NCI-H2196 treated with DMSO at 0.1 percent for 48 hours (cell line): ENCODE results near the gene ZNF776.
"Not testable (repeated sequence)": the region's sequence is repeated elsewhere in the genome, so short reads cannot be mapped to it uniquely, and the experiment has no call there.

Source experiments
- DNase-seq: peaks from one replicate; lab custom pipeline; 2025; ENCODE audit not compliant: unreplicated experiment; lab: John Stamatoyannopoulos, UW

ZNF776 gene

GRCh38 chr19:57776764-57777296 lies 30.2 kb downstream of the ZNF776 start:
- no peak for DNase-seq

- no peak for DNase-seq
Observed at GRCh38 chr19:57778336-57778735, 31.7 kb downstream of the ZNF776 start.

DNA sequence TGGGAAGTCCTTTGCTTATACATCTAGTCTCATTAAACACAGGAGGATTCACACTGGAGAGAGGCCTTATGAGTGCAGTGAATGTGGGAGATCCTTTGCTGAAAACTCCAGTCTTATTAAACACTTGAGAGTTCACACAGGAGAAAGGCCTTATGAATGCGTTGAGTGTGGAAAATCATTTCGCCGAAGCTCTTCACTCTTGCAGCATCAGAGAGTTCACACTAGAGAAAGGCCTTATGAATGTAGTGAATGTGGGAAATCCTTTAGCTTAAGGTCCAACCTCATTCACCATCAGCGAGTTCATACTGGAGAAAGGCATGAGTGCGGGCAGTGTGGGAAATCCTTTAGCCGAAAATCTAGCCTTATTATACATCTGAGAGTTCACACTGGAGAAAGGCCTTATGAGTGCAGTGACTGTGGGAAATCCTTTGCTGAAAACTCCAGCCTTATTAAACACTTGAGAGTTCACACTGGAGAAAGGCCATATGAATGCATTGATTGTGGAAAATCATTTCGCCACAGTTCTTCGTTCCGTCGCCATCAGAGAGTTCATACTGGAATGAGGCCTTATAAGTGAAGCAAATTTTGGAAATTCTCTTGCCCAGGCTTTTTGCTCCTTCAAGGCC lies 32.7 kb downstream of the ZNF776 start:
- no peak for DNase-seq

DNA sequence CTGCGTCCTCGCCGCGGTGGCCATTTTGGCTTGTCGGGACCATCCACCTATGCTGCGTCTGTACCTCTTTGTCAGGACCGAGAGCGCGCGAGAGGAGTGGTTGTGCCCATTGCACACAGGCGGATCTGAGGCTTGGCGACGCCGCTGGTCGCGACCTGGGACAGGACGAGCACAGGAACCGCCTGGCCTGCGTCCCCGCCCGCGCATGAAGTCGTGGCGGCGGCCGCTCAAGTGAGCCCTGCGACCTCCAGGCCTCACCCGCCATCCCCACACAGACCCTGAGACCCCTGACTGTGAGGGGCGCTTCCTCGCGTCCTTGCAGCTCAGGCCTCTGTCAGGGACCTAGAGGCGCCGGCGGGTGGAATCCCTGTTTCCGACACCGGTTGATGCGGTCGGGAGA lies 39.7 kb downstream of the ZNF776 start:
- no peak for DNase-seq

GRCh38 chr19:57786906-57787305 lies 40.3 kb downstream of the ZNF776 start:
- no peak for DNase-seq

DNA sequence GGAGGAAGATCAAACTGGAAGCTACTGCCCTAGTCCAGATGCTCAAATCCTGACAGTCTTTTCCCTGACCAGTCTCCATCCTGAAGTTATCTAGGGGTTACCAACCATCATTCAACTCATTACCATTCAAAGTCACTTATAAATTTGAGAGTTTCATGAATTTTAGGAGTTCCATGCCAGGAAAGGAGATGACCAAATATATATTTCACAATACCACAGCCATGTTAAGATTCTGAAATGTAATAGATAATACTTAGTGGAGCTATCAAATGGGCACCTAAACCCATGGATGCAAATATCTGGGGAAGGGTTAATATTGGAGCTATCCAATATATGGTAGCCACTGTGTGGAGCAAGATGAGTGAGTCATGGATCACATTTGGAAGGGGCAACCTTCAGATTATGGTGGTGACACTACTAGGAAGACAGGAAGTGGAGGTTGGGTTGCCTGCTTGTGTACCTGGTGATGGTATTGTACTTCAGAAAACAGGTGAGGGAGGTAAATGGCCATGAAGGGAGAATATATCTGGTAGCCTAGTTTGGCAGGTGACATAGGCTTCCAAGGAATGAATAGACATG lies 41.6 kb downstream of the ZNF776 start:
- no peak for DNase-seq

GRCh38 chr19:57789288-57789687 lies 42.7 kb downstream of the ZNF776 start:
- DNase-seq = no peak

GRCh38 chr19:57796580-57796979 lies 50.0 kb downstream of the ZNF776 start:
- not testable (repeated sequence) for DNase-seq

DNA sequence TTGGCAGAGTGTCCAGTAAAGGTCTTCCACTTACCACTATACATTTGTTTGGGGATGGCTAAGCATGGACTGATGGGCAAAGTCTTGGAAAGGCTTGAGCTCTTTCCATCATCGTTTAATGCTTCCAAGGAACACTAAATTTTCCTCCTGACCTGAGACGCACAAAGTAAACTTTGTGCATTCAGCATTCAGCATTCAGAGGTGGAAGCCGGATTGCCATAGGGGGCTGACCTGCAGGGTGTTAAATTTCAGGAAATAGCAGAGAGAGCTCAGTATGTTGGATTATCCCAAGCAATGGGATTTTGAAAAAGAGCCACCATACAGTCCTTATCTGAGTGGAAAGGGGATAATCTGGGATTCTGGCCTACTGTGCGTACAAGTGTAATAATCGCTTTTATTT lies 54.1 kb downstream of the ZNF776 start:
- no peak for DNase-seq

GRCh38 chr19:57802269-57802668 lies 55.7 kb downstream of the ZNF776 start:
- DNase-seq = no peak

DNA sequence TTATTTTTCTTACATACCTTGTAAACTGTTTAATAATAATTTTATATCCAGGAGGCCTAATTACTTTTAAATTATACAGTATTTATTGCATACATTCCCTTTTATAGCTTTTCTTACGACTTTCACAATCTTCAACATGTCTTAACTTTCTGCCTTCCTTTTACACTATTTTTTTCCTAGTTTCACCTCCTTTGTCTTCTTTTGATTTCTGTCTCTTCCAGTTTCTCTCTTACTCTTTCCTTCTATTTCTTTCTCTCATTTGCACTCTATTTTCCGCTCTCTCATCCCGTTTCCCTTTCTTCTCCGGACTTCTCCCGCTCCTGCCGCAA lies 56.6 kb downstream of the ZNF776 start:
- DNase-seq = no peak

DNA sequence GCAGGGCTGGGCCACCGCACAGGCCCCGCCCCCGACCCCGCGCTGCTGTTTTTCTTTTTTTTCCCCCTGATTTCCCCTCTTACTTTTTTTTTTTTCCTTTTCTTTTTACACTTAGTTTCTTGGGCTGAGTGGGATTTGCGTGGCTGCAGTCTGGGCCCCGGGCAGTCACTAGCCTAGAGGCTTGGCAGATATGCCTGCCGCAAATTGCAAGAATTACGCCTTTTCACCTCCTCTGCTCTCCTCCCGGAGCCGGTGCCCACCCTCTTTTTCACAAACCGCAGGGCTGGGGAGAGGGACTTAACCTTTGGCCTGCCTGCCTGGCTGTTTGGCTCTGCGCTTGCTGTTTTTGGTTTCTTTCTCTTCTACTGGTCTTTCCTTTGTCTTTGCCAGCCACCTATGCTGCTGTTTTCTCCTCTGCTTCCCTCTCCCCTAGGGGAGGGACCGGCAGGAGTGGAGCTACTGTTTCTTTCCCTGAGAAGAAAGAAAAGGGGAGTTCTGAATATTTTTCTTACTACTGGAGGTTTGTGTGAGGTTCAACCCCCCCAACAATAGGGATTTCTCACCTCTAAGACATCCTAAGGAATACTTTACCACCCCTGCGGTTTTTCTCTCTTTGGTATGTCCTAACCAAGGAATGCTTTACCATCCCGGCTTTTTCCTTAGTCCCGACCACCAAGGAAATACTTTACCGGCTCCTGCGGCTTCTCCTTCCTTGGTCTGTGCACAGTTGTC lies 57.1 kb downstream of the ZNF776 start:
- DNase-seq = no peak

DNA sequence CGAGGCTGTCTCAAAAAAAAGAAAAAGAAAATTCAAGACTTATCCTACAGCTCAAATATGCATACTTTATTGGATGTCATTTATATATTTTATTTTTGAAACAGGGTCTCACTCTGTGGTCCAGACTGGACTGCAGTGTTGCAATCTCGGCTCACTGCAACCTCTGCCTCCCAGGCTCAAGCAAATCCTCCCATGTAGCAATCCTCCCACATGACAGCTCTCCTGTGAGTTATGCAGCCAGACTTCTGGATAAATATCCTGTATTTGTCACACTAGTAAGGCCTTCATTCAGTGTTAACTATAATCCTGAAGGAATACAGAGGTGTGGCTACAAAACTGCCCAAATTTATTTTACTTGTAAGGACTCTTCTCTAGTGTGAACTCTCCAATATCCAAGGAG lies 60.9 kb downstream of the ZNF776 start:
- no peak for DNase-seq
